Ishikawa (cell line): Measurements from ENCODE around the gene CFAP45.

Experiments
- YY1 ChIP-seq: IDR thresholded peaks from 2 replicates; pipeline ENCODE4 v1.6.1; 2012; ENCODE audit warnings: low read depth
- TF ChIP-seq, protein P1 (sequence below): IDR thresholded peaks from 2 replicates; pipeline ENCODE4 v1.6.1; 2012

DNA sequence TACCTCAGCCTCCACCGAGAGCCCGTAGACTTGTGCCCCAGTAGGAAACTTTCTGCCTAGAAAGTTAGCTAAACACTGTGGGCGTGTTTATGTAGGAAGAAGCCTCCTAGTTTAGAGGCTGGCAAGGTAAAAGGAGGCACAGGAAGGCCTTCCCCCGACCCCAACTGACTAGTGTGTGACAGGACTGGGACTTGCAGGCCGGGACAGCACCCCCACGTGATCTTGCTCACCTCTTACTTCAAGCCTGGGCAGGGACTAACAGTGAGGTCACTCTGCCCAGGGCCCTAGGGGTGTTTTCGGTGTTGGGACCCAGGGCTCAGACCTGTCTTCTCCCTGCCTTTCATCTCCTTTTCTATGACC, 25.7 kb upstream of the CFAP45 start:
- TF ChIP-seq, protein P1, sequence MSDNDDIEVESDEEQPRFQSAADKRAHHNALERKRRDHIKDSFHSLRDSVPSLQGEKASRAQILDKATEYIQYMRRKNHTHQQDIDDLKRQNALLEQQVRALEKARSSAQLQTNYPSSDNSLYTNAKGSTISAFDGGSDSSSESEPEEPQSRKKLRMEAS: no peak
- TF ChIP-seq YY1: no peak
